ENCODE data around the gene TMEM127. TPM values are rescaled to one million over a fixed set of nuclear protein-coding genes. Genes with fewer than 3 reads are reported as not detected.

The TMEM127 gene
- total RNA-seq, 4 donors from 2014 or later = 27.1 to 38.8 (median 30.9) TPM

DNA sequence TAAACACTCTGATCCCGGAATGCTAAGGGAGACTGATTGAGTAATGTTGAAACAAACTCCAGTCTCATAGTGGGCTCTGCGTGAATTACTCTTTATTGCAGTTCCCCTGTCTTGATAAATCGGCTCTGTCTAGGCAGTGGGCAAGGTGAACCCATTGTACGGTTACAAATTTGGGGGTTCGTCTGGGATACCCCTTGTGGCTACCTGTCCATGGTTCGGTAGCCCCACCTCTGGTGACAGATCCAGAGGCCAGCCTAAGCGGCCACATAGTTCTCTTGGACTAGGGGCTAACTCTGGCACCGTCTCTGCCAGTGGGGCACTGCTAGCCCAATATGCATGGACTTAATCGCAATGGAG lies 56.1 kb downstream of the TMEM127 start:
- Histone ChIP-seq H3K4me1 (peaks cover 21 to 34% of the 10 kb centered on the region in 2 donors), H3K27ac (peak overlapping the region; percentile 90 to 99 (median 98)), H3K4me3 (peak overlapping the region; percentile 68 to 94 (median 89)), H3K9me3 (no peaks in the 10 kb centered on the region), H3K36me3 (no peaks in the 10 kb centered on the region), H3K27me3 (no peaks in the 10 kb centered on the region)
- in situ Hi-C loops (cut with MboI; ENCODE audit: low sequenced_read_pairs in 4 of 4) (loop anchor here in 1 of 4 donors (10.0 kb wide), 1 partner anchor 45 kb away; no protein-coding TSS in a partner anchor), intact Hi-C loops (cut with DNase I; ENCODE audit: low total_unique reads) (loop anchor here (2.0 to 5.0 kb wide), 2 partner anchors 65 to 323 kb away; partner anchors contain the start of gene DUSP2)
- no peak for DNase-seq
- ATAC-seq = no peak
- TF ChIP-seq POLR2A (IDR thresholded peaks at IDR 0.05) (no peak), CTCF (IDR thresholded peaks at IDR 0.05 in 4 of 5, conservative IDR thresholded peaks at IDR 0.05 in 1 of 5) (no peak)

- DNase-seq = no peak
- Histone ChIP-seq H3K27me3 (no peaks in the 10 kb centered on the region), H3K27ac (peak overlapping the region; percentile 90 to 99 (median 98)), H3K4me1 (peaks cover 23 to 38% of the 10 kb centered on the region in 2 donors), H3K9me3 (no peaks in the 10 kb centered on the region), H3K36me3 (no peaks in the 10 kb centered on the region), H3K4me3 (peak overlapping the region; percentile 68 to 94 (median 89))
- TF ChIP-seq POLR2A (IDR thresholded peaks at IDR 0.05) (no peak), CTCF (IDR thresholded peaks at IDR 0.05 in 4 of 5, conservative IDR thresholded peaks at IDR 0.05 in 1 of 5) (no peak)
- no peak for ATAC-seq
- in situ Hi-C loops (cut with MboI; ENCODE audit: low sequenced_read_pairs in 4 of 4) = loop anchor here in 1 of 4 donors (10.0 kb wide), 1 partner anchor 46 kb away; no protein-coding TSS in a partner anchor
- intact Hi-C loops (cut with DNase I; ENCODE audit: low total_unique reads) = loop anchor here (2.0 to 5.0 kb wide), 2 partner anchors 64 to 323 kb away; partner anchors contain the start of gene DUSP2
Measured at GRCh38 chr2:96209011-96209728, 56.6 kb downstream of the TMEM127 start.

DNA sequence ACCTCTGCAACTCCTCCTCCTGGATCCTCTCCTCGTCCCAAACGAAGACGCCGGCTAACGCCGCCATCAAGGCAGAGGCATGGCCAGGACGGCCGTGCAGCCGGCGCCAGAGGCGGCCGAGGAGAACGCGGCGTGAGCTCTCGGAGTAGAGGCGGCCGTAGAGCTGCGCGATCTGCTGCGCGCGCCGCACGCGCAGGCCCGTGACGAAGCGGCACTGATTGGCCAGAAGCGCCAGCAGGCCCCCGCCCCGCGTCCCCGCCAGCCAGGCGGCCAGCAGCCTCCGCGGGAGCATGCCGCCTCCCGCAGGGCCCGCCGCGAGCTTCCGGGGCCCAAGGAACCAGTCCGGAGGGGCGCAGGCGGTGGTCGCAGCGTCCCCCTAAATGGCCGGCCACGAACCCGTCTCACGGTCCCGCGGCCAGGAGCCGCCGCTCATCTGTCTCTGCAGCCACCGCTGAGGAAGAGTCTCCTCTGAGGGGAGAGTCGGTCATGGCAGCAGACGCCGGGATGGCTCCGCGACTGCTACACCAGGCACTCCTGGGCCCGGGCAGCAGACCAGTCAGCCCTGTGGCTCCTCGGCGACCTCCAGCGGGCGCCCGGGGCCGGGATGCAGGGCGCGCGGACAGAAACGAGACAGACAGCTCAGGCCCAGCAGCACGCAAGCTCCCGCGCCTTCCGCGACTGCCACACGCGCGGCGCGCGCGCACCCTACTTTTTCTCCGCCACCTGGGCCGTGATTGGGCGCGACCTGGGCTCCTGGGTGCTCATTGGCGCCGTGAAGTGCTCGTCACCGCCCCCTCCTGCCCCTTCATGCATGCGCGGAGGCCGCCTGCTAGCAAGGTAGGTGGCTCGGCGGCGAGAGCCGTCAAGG lies 57.4 kb downstream of the TMEM127 start, which contains the start of gene STARD7:
Gene STARD7 (minus strand): TSS at position 685 of the 868 bp plus-strand sequence. CDS start 393 bp downstream, at position 292.
- no peaks in the 10 kb centered on the region for H3K36me3 ChIP-seq

More for the DNA sequence above, 57.4 kb downstream of the TMEM127 start, which contains the start of gene STARD7:
- H3K4me1 ChIP-seq = peaks cover 31 to 46% of the 10 kb centered on the region in 2 donors
- in situ Hi-C loops (cut with MboI; ENCODE audit: low sequenced_read_pairs in 4 of 4) = loop anchor here in 1 of 4 donors (10.0 kb wide), 1 partner anchor 46 kb away; no protein-coding TSS in a partner anchor
- ATAC-seq (peak; percentile 59 to 65), DNase-seq (peak; percentile 98 to 99)
- peak in 4 of 5 experiments; percentile 21 to 46 (median 29) for TF ChIP-seq CTCF (IDR thresholded peaks at IDR 0.05 in 4 of 5, conservative IDR thresholded peaks at IDR 0.05 in 1 of 5)
- peak; percentile 99 to 100 for TF ChIP-seq POLR2A (IDR thresholded peaks at IDR 0.05)
- intact Hi-C loops (cut with DNase I; ENCODE audit: low total_unique reads) = loop anchor here (1.0 to 5.0 kb wide), 3 partner anchors 52 to 324 kb away; partner anchors contain the start of gene DUSP2
- H3K27ac ChIP-seq = peak within 1 kb of the TSS; percentile 90 to 99 (median 98)
- H3K4me3 ChIP-seq = peak within 1 kb of the TSS; percentile 68 to 94 (median 89)
- H3K27me3 ChIP-seq = no peaks in the 10 kb centered on the region
- H3K9me3 ChIP-seq = no peaks in the 10 kb centered on the region

Measured in gastrocnemius medialis (tissue), 4 donors.